HG03432 (cell line): Measurements from ENCODE around the gene CNTN5.
"Not testable (repeated sequence)": the region's sequence is repeated elsewhere in the genome, so short reads cannot be mapped to it uniquely, and the experiment has no call there.

Source experiments
- ATAC-seq: cut with Tn5 transposase; IDR thresholded peaks from one replicate; pipeline ENCODE4 v1.9.1; 2021; ENCODE audit warnings: mild to moderate bottlenecking, moderate library complexity; ENCODE audit not compliant: unreplicated experiment

The CNTN5 gene

GRCh38 chr11:100176456-100176855, 1155.7 kb downstream of the CNTN5 start:
- no peak for ATAC-seq

GRCh38 chr11:100177651-100178050, 1156.9 kb downstream of the CNTN5 start:
- no peak for ATAC-seq

DNA sequence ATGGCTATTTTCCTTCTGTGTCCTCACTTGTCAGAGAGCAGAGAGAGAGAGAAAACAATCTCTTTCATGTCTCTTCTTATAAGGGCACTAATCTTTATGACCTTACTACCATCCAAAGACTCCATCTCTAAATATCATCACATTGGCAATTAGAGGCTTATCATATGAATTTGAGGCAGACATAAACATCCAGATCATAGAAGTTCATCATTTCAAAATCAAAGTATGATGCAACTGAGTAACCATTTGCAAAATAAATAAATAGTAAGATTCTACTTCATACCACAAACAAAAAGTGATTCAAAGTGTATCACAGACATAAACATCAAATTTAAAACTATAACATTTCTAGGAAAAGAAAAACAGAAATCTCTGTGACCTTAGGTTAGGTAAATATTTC, 1161.6 kb downstream of the CNTN5 start:
- no peak for ATAC-seq

DNA sequence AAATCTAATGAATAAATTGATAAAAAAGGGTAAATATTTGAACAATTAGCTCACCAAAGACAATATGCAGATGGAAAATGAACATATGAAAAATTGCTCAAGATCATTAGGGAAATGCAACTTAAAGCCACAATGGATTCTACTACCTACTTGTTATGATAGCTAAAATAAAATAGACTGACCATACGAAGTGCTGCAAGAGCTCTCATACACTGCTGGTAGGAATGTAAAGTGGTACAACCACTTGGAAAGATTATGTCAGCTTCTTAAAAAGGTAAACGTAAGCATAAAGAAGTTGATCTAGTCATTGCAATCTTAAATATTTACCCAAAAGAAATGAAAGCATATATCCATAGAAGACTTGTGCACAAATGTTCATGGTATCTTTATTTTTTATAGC, 1162.2 kb downstream of the CNTN5 start:
- ATAC-seq = no peak

GRCh38 chr11:100185588-100185987, 1164.8 kb downstream of the CNTN5 start:
- ATAC-seq = no peak

DNA sequence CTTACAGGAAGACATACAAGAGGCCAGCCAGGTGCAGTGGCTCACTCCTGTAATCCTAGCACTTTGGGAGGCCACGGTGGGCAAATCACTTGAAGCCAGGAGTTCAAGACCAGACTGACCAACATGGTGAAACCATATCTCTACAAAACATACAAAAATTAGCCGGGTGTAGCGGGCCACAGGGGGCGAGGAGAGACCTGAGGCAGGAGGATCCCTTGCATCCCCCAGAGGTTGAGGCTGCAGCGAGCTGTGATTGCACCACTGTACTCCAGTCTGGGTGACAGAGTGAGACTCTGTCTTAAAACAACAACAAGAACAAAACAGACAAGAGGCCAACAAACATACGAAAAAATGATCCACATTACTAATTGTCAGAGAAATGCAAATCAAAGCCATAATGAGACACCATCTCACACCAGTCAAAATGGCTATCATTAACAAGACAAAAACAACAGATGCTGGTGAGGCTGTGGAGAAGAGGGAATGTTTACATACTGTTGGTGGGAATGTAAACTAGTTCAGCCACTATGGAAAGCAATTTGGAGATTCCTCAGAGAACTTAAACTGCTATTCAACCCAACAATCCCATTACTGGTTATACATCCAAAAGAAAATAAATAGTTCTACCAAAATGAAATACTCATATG, 1167.5 kb downstream of the CNTN5 start:
- ATAC-seq = no peak

DNA sequence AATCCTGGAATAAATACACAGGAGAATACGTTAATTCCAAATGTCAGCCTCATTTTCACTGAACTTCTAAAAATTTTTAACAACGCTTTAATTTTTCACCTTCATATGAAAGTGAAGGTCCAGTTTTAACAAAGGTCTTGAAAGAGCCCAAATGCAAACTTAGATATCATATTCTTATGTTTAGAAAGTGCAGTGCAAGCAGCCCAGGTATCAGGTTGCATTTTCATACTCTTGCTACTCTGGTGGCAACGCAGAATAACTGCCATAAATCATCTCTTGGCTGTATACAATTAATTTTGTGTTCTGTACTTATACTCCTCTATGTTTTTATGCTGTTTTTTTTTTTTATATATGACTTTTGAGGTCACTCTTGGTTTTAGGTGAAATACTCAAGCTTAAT, 1169.6 kb downstream of the CNTN5 start:
- no peak for ATAC-seq

DNA sequence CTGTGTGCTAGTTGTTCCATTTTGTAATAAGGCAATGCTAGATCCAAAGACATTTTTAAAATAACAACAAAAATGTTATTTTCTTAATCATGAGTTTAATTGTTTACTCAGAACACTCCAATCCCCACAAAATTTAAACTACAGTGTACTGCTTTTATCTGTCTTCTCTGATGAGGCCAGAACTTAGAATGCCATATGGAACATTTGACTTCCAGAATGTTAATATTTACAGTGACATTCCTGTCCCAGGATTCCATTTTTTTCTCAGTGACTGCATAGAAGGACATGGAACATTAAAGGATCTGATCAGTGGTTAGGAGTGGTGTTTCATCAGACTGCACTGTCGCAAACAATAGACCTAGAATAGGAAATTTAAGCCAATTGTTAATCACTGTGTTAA, 1171.4 kb downstream of the CNTN5 start:
- no peak for ATAC-seq

DNA sequence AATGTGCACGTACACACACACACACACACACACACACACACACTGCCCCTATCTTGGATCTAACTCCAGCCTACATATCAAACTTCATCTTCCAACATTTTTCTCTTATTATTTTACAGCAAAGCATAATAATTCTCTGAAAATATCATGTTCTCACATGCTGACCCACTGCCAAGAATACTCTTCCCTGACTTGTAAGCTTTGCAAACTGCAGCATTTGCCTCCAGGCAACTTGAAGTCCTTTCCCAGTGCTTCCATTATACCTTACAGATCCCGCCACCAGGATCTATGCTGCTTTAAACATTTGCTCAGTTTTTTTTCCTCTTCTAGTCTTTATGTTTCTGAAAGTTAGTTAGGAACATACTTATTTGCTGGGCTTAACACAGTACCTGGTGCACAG, 1183.0 kb downstream of the CNTN5 start:
- ATAC-seq = no peak

- no peak for ATAC-seq
These were observed 1185.2 kb downstream of the CNTN5 start for GRCh38 chr11:100205926-100206325.

DNA sequence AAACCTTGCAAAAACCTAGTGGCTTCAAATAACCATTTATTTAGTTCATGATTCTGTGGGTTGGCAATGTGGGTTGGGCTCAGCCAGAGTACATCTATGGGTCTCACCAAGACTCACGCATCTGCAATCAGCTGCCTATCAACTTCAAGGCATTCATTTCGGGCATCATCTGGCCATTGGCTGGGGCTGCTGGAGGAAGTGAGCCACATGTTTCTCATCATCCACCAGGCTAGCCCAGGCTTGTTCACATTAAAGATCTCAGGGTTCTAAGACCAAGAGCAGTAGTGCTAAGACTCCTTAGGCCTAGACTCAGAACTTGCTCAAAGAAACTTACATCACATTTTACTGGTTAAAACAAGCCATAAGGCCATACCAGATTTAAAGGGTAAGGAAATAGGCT, 1187.5 kb downstream of the CNTN5 start:
- ATAC-seq = no peak

DNA sequence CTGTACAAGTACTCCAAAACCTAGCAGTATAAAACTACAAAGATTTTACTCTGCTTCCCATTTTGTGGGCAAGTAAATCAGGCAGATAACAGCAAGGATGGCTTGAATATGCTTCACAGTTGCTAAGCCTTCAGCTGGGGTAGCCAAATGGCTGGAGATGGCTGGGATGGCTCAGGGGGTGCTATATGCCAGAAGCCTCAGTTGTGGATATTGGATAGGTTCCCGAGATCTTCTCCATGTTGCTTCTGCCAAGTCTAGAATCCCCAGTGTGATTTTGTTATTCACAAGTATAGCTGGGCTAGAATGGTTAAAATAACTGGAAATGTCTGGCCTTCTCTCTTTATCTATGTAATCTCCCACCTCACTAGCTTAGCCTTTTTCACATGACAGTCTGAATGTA, 1194.0 kb downstream of the CNTN5 start:
- no peak for ATAC-seq

DNA sequence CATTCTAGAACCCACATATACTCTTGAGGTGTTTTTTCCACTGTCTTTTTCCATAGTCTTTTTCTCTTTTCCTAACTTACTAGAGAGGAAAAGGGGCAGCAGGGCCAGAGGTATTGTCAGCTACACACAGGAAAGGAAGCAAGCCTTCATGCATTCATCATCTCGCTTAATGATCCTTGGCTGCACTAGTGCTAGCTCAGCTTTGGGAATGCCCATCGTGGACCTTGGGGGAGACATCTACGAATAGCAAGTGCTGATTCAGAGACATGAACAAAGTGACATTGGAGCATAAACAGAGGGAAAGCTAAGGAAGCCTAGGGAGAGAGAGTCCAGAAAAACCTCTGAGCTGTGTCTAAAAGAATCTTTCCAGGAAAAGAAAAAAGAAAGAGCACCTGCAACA, 1200.1 kb downstream of the CNTN5 start:
- no peak for ATAC-seq

GRCh38 chr11:100221791-100222190, 1201.0 kb downstream of the CNTN5 start:
- ATAC-seq = no peak

DNA sequence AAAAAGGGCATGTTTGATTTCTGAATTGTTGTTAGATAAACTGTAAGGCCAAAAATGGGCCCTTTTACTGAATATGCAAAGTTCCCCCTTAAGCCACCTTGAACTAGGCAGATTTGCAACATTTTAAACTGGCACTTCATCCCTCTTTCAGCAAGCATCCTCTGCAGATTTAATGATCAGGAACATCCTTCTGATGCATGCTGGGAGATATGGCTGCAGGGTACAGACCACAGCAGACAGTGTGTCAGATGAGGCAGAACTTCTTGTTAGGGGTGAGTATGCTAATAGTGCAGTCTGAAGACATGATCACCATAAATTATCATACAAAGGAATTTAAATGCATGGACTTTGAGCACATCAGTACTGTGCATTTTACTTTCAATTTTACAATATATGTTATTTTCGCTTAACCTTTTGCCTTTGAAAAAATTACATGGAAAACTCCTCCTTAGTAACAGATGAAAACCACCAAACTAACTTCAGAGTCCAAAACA, 1203.8 kb downstream of the CNTN5 start:
- no peak for ATAC-seq

DNA sequence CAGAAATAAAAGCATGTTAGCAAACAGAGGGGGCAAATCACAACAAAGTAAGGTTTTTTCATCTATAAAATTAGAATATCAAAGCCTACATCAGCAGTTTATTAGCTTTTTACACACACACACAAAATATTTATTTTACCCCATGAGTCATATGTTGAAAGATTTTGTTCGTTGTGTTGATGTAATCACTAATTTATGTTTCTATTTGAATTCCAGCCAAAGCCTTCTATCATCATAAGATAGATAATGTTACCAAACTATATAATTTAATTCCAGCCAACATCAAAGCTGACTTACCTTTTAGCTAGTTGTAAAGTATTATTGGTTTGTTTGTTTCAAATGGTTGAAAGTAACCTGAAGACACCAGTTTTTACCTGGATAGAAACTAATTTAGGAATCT, 1208.3 kb downstream of the CNTN5 start:
- ATAC-seq = no peak

DNA sequence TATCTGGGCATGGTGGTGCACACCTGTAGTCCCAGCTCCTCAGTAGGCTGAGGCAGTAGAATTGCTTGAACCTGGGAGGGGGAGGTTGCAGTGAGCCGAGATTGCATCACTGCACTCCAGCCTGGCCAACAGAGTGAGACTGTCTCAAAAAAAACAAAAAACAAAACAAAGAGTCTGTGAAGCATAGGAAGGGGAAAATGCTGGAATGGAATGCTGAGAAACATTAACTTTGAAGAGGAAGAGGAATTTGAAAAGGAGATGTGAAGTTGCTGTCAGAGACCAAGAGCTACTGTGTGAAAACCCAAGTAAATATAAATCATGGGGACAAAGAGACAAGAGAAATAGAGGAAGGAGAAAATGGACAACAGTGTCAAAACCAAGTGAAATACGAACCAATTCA, 1211.3 kb downstream of the CNTN5 start:
- no peak for ATAC-seq

DNA sequence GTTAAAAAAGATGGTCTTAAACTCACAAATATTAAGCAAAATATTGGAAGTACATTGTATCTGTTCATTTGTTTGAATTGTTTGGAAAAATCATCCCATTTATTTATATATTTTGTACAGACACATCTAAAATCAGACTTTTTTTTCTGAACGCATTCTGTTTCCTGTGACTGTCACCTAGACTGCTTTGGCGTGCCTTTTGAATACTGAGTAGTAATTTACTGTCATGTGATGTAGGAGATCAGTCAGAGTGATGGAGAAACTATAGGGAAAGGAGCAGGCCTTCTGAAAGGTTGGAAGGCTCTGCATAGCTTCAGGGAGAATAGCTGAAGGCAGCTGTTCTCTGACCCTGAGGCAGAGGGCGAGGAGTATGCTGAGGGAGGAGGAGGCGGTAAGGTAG, 1214.3 kb downstream of the CNTN5 start:
- ATAC-seq = no peak

- no peak for ATAC-seq
These were observed 1219.3 kb downstream of the CNTN5 start for GRCh38 chr11:100240025-100240539.

- no peak for ATAC-seq
These were observed 1227.0 kb downstream of the CNTN5 start for GRCh38 chr11:100247704-100248103.

- not testable (repeated sequence) for ATAC-seq
These were observed 1236.6 kb downstream of the CNTN5 start for GRCh38 chr11:100257238-100257803.

GRCh38 chr11:100269516-100269915, 1248.8 kb downstream of the CNTN5 start:
- ATAC-seq = no peak
